Neutrophil (primary cell): ENCODE data around the gene RASD1.

Experiments
- H3K27ac ChIP-seq: fragments of 200-600 bp; sonication (generic); 2 replicates; pipeline ENCODE4 v1.5.1; 2016; ENCODE audit warnings: mild to moderate bottlenecking, moderate library complexity
- H3K27me3 ChIP-seq: fragments of 200-600 bp; sonication (generic); 2 replicates; pipeline ENCODE4 v1.6.0; 2016; ENCODE audit warnings: mild to moderate bottlenecking
- H3K36me3 ChIP-seq: fragments of 200-600 bp; sonication (generic); 2 replicates; pipeline ENCODE4 v1.5.1; 2017
- H3K4me1 ChIP-seq, 2 experiments: fragments of 200-600 bp in 1 of 2; sonication (generic) in 1 of 2; 1 replicate in 1 of 2; 2 replicates in 1 of 2; pipeline versions ENCODE4 v1.5.1 to v1.6.1; 2013 to 2016; ENCODE audit warnings: low read depth in 1 of 2, low read length in 1 of 2, mild to moderate bottlenecking in 1 of 2, moderate library complexity in 1 of 2; ENCODE audit not compliant: control insufficient read depth in 1 of 2, insufficient read depth in 1 of 2
- H3K4me3 ChIP-seq, 2 experiments: fragments of 200-600 bp in 1 of 2; sonication (generic) in 1 of 2; 1 replicate in 1 of 2; 2 replicates in 1 of 2; pipeline ENCODE4 v1.5.1; 2013 to 2016; ENCODE audit warnings: low read depth in 1 of 2, low read length in 1 of 2, mild to moderate bottlenecking in 1 of 2, moderate library complexity in 1 of 2
- H3K9me3 ChIP-seq: fragments of 200-600 bp; sonication (generic); 2 replicates; pipeline ENCODE4 v1.5.1; 2016
- CTCF ChIP-seq: fragments of 200-600 bp; sonication (generic); IDR thresholded peaks from 2 replicates; pipeline ENCODE4 v1.5.1; 2016; ENCODE audit warnings: antibody characterized with exemption

Gene RASD1

GRCh38 chr17:17528696-17529652 is 32.8 kb upstream of the RASD1 start:
- H3K4me1 ChIP-seq, result no peaks in the 10 kb centered on the region
- H3K9me3 ChIP-seq, result no peaks in the 10 kb centered on the region
- no peaks in the 10 kb centered on the region for H3K27me3 ChIP-seq
- H3K36me3 ChIP-seq, result no peaks in the 10 kb centered on the region
- no peak for TF ChIP-seq CTCF
- no peak overlapping the region for H3K27ac ChIP-seq
- no peak overlapping the region for H3K4me3 ChIP-seq

GRCh38 chr17:17527956-17528500 is 31.8 kb upstream of the RASD1 start:
- no peaks in the 10 kb centered on the region for H3K36me3 ChIP-seq
- H3K27me3 ChIP-seq, result no peaks in the 10 kb centered on the region
- no peak overlapping the region for H3K27ac ChIP-seq
- no peak for TF ChIP-seq CTCF
- no peaks in the 10 kb centered on the region for H3K9me3 ChIP-seq
- no peak overlapping the region for H3K4me3 ChIP-seq
- H3K4me1 ChIP-seq, result no peaks in the 10 kb centered on the region

- no peak for TF ChIP-seq CTCF
- Histone ChIP-seq H3K27ac (no peak overlapping the region), H3K9me3 (no peaks in the 10 kb centered on the region), H3K4me1 (no peaks in the 10 kb centered on the region), H3K4me3 (no peak overlapping the region), H3K27me3 (no peaks in the 10 kb centered on the region), H3K36me3 (no peaks in the 10 kb centered on the region)
Observed at GRCh38 chr17:17527534-17527933, 31.3 kb upstream of the RASD1 start.

- Histone ChIP-seq H3K27ac (no peak overlapping the region), H3K4me3 (no peak overlapping the region), H3K27me3 (no peaks in the 10 kb centered on the region), H3K36me3 (no peaks in the 10 kb centered on the region), H3K9me3 (no peaks in the 10 kb centered on the region), H3K4me1 (no peaks in the 10 kb centered on the region)
- TF ChIP-seq CTCF, result no peak
Observed at GRCh38 chr17:17526369-17526768, 30.2 kb upstream of the RASD1 start.

- Histone ChIP-seq H3K36me3 (no peaks in the 10 kb centered on the region), H3K4me1 (no peaks in the 10 kb centered on the region), H3K4me3 (no peak overlapping the region), H3K9me3 (no peaks in the 10 kb centered on the region), H3K27ac (no peak overlapping the region), H3K27me3 (no peaks in the 10 kb centered on the region)
- TF ChIP-seq CTCF, result no peak
Observed at GRCh38 chr17:17525956-17526355, 29.8 kb upstream of the RASD1 start.
